Pons (tissue), 1 donor: Measurements from ENCODE around the gene ITPR1.
A peak's percentile ranks its signal among the peaks of the same experiment; 100 is the strongest.
"Not testable (repeated sequence)": the region's sequence is repeated elsewhere in the genome, so short reads cannot be mapped to it uniquely, and the experiment has no call there.

Experiments used
- DNase-seq: peaks from one replicate; pipeline ENCODE4 v3.0.0-alpha.2; 2016; ENCODE audit warnings: low spot score

ITPR1 gene

GRCh38 chr3:4571690-4572334, 78.7 kb downstream of the ITPR1 start:
- DNase-seq: no peak

- DNase-seq: no peak
These were observed 80.0 kb downstream of the ITPR1 start for GRCh38 chr3:4573153-4573552.

GRCh38 chr3:4574426-4574965, 81.3 kb downstream of the ITPR1 start:
- DNase-seq: no peak

- DNase-seq: no peak
These were observed 82.2 kb downstream of the ITPR1 start for GRCh38 chr3:4575381-4575780.

- no peak for DNase-seq
These were observed 84.6 kb downstream of the ITPR1 start for GRCh38 chr3:4577721-4578120.

- no peak for DNase-seq
These were observed 87.4 kb downstream of the ITPR1 start for GRCh38 chr3:4580346-4581123.

GRCh38 chr3:4581124-4581424, 87.9 kb downstream of the ITPR1 start:
- DNase-seq: no peak

GRCh38 chr3:4581498-4581897, 88.3 kb downstream of the ITPR1 start:
- no peak for DNase-seq

GRCh38 chr3:4581920-4582611, 88.9 kb downstream of the ITPR1 start:
- no peak for DNase-seq

GRCh38 chr3:4582624-4583023, 89.5 kb downstream of the ITPR1 start:
- DNase-seq: no peak

- DNase-seq: no peak
These were observed 90.3 kb downstream of the ITPR1 start for GRCh38 chr3:4583416-4583815.

GRCh38 chr3:4584456-4585249, 91.5 kb downstream of the ITPR1 start:
- DNase-seq: peak; percentile 19

- DNase-seq: no peak
These were observed 93.2 kb downstream of the ITPR1 start for GRCh38 chr3:4586381-4586780.

GRCh38 chr3:4587061-4587837, 94.1 kb downstream of the ITPR1 start:
- no peak for DNase-seq

- no peak for DNase-seq
These were observed 94.6 kb downstream of the ITPR1 start for GRCh38 chr3:4587838-4588105.

- DNase-seq: no peak
These were observed 95.3 kb downstream of the ITPR1 start for GRCh38 chr3:4588466-4588865.

- DNase-seq: no peak
These were observed 96.4 kb downstream of the ITPR1 start for GRCh38 chr3:4589475-4590097.

GRCh38 chr3:4590849-4591248, 97.7 kb downstream of the ITPR1 start:
- not testable (repeated sequence) for DNase-seq

- DNase-seq: no peak
These were observed 98.5 kb downstream of the ITPR1 start for GRCh38 chr3:4591669-4592068.

GRCh38 chr3:4593014-4593413, 99.9 kb downstream of the ITPR1 start:
- no peak for DNase-seq

GRCh38 chr3:4595710-4596113, 102.6 kb downstream of the ITPR1 start:
- DNase-seq: no peak
